HG02798 (cell line): Measurements from ENCODE around the gene CTNNA2.
"Not testable (repeated sequence)": the region's sequence is repeated elsewhere in the genome, so short reads cannot be mapped to it uniquely, and the experiment has no call there.

Experiments used
- ATAC-seq: cut with Tn5 transposase; IDR thresholded peaks from one replicate; pipeline ENCODE4 v1.9.1; 2021; ENCODE audit warnings: mild to moderate bottlenecking; ENCODE audit not compliant: unreplicated experiment, poor library complexity

CTNNA2 gene

GRCh38 chr2:80008596-80008995, 495.7 kb downstream of the CTNNA2 start:
- ATAC-seq, result no peak

- no peak for ATAC-seq
Measured at GRCh38 chr2:80009211-80009610, 496.4 kb downstream of the CTNNA2 start.

GRCh38 chr2:80012061-80012460, 499.2 kb downstream of the CTNNA2 start:
- no peak for ATAC-seq

- ATAC-seq, result no peak
Measured at GRCh38 chr2:80014637-80015036, 501.8 kb downstream of the CTNNA2 start.

- ATAC-seq, result no peak
Measured at GRCh38 chr2:80016171-80016570, 503.3 kb downstream of the CTNNA2 start.

- ATAC-seq, result no peak
Measured at GRCh38 chr2:80019571-80020460, 507.0 kb downstream of the CTNNA2 start.

- no peak for ATAC-seq
Measured at GRCh38 chr2:80022018-80022417, 509.2 kb downstream of the CTNNA2 start.

GRCh38 chr2:80026040-80026729, 513.3 kb downstream of the CTNNA2 start:
- no peak for ATAC-seq

- ATAC-seq, result no peak
Measured at GRCh38 chr2:80028051-80028450, 515.2 kb downstream of the CTNNA2 start.

GRCh38 chr2:80028584-80028983, 515.7 kb downstream of the CTNNA2 start:
- no peak for ATAC-seq

GRCh38 chr2:80030135-80030534, 517.3 kb downstream of the CTNNA2 start:
- no peak for ATAC-seq

- not testable (repeated sequence) for ATAC-seq
Measured at GRCh38 chr2:80032684-80033083, 519.8 kb downstream of the CTNNA2 start.

- no peak for ATAC-seq
Measured at GRCh38 chr2:80035749-80036285, 523.0 kb downstream of the CTNNA2 start.

GRCh38 chr2:80037310-80037709, 524.5 kb downstream of the CTNNA2 start:
- no peak for ATAC-seq

- no peak for ATAC-seq
Measured at GRCh38 chr2:80040226-80040625, 527.4 kb downstream of the CTNNA2 start.

- no peak for ATAC-seq
Measured at GRCh38 chr2:80042635-80043034, 529.8 kb downstream of the CTNNA2 start.

GRCh38 chr2:80048296-80048695, 535.4 kb downstream of the CTNNA2 start:
- no peak for ATAC-seq

- ATAC-seq, result no peak
Measured at GRCh38 chr2:80050246-80050645, 537.4 kb downstream of the CTNNA2 start.

GRCh38 chr2:80053522-80054345, 540.9 kb downstream of the CTNNA2 start:
- ATAC-seq, result no peak

- ATAC-seq, result no peak
Measured at GRCh38 chr2:80054346-80054675, 541.5 kb downstream of the CTNNA2 start.

- ATAC-seq, result no peak
Measured at GRCh38 chr2:80057956-80058355, 545.1 kb downstream of the CTNNA2 start.
